H1 (cell line): Measurements from ENCODE around the gene WBP1. TPM values are rescaled to one million over a fixed set of nuclear protein-coding genes. Genes with fewer than 3 reads are reported as not detected.

ENCODE experiments used
- HDAC6 ChIP-seq: IDR thresholded peaks from one replicate; pipeline ENCODE4 v1.7.1; 2012; ENCODE audit warnings: low read depth, mild to moderate bottlenecking, inconsistent platforms, low read length, moderate library complexity
- polyA plus RNA-seq, 7 experiments: library from polyadenylated mRNA; depleted of rRNA in 3 of 7; stranded (reverse) in 5 of 7; unstranded in 2 of 7; fragments of >200 nt in 5 of 7; fragments of 200-250 nt in 2 of 7; gene quantifications; 1 replicate in 5 of 7; 2 replicates in 1 of 7; 4 replicates in 1 of 7; pipeline versions ENCODE4 v1.2.1 to v1.2.3, GENCODE V29; 2011 to 2013; ENCODE audit warnings: missing spikeins in 2 of 7, mixed read lengths in 2 of 7
- total RNA-seq: library from RNA; stranded (reverse); fragmentation: NEBNext Ultra II Directional; extraction: Animal tissue kit (Norgen Biotek cat#: 25700); gene quantifications from 2 replicates; pipeline ENCODE4 v1.2.1, GENCODE V29; 2021

The WBP1 gene
- total and polyA plus RNA-seq, 2 of the 8 experiments (the other 6 are each of a cell fraction or from before 2014, with no cell fraction given): 57.2 to 190 TPM

- TF ChIP-seq HDAC6: no peak
Observed at GRCh38 chr2:74424995-74425406, 33.2 kb upstream of the WBP1 start (continued).
